ENCODE data around the gene KCTD17.

DNA sequence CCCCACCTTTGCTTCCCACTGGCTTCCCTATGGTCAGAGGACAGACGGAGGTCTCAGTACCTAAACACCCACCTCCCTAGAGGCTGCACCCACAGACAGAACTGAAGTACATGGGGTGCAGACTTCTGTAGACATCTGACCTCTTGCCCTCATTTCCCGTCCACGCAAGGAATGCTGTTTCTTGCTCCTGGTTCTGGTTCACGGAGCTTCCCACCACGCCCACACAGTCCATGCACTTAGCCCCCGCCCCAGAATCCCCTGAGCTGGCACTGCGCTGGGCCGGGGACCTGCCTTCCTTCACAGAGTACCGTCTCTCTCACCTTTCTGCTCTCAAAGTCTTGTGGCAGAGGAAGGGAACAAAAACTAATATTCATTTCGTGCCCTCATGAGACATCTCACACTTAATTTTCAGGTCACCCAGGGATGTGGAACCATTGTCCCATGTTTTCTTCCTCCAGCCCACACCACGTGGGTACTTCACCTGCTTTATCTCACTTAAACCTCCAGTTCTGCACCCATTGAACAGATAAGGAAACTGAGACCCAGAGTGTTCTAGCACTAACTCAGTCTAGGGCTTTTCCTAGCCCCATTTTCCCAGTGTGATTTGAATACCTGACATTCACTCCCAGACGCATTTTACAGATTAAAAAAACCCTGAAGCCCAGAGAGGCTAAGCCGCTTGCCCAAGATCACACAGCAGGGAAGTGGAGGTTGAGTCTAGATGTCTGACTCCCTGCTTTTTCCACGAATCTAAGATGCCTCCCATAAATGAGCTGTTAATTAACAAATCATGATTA lies 52.3 kb downstream of the KCTD17 start:
- TF ChIP-seq GATA2 (IDR thresholded peaks at IDR 0.05; ENCODE audit: low read depth, low read length) (no peak), GATA3 (IDR thresholded peaks at IDR 0.05; ENCODE audit: low read depth, low read length) (no peak)

Measured in SH-SY5Y (cell line).